Activated T-cell treated with anti-CD3 and anti-CD28 coated beads, Interleukin-2, amount 50 U/mL, for 1 hour (primary cell): ENCODE data around the gene KCTD12.

Experiments
- DNase-seq: peaks from one replicate; pipeline ENCODE4 v3.0.0-alpha.2; 2020

KCTD12 gene

DNA sequence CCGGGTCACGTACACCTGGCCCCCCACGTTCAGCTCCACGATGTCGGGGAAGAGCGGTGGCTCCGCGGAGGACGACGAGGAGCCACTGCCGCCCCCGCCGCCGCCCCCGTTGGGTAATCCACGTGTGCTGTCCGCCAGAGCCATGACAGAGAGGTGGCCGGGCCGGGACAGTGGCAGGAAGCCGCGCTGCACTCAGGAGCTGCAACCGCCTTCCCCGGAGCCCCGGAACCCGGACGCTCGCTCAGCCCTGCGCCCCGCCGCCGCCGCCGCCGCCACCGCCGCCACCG lies 257 bp downstream of the KCTD12 start:
- no peak for DNase-seq

DNA sequence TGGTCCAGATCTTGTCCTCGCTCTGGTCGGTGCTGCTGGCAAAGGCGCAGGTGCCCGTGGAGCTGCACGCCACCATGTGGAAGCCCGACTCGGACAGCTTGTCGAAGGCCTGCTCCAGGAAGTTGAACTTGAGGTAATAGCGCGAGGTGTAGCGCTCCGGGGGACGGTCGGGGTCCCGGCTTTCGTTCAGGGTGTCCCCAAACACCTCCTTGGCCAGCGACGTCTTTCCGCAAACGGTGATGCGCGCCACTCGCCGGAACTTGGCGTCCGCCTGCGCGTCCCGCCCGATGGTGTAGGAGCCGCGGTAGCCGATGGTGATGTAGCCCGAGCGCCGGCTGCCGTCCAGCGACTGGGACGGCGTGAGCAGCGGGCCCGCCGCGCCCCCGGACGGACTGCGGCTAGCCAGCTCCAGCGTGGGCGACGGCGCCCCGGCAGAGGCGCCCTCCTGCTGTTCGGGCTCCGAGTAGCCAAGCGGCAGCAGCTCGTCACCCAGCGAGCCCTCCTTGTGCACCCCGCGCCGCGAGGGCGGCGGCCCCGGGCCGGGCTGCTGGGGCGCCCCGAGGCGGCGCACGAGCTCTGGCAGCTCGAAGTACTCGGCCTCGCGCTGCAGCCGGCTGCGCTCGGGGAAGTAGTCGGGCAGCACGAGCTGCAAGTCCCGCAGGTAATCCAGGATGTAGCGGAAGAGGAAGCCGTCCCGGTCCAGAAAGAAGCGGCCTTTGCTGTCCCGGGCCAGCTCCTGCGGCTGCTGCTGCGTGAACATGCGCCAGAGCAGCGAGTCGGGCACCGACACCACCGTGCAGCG lies 801 bp downstream of the KCTD12 start:
- DNase-seq = peak; percentile 72

DNA sequence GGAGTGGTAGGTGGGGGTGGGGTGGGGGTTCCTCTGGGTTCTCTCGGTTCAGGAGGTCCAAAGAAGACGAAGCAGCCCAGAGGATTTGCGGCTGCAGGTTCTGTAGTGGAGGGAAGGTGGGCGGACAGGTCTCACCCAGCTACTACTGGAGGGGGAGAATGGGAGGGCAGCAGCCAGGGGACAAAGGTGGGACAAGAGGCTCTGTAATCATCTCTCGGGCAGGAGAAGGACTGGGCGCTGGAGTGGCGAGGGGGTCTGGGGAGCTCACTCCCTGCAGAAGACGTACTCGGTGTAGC lies 1.4 kb downstream of the KCTD12 start:
- DNase-seq = no peak

- DNase-seq = no peak
Measured at GRCh38 chr13:76884186-76884906, 1.9 kb downstream of the KCTD12 start.

GRCh38 chr13:76883236-76883635 lies 3.0 kb downstream of the KCTD12 start:
- DNase-seq = no peak

GRCh38 chr13:76882431-76882830 lies 3.8 kb downstream of the KCTD12 start:
- DNase-seq = no peak

GRCh38 chr13:76879883-76880270 lies 6.3 kb downstream of the KCTD12 start:
- no peak for DNase-seq

DNA sequence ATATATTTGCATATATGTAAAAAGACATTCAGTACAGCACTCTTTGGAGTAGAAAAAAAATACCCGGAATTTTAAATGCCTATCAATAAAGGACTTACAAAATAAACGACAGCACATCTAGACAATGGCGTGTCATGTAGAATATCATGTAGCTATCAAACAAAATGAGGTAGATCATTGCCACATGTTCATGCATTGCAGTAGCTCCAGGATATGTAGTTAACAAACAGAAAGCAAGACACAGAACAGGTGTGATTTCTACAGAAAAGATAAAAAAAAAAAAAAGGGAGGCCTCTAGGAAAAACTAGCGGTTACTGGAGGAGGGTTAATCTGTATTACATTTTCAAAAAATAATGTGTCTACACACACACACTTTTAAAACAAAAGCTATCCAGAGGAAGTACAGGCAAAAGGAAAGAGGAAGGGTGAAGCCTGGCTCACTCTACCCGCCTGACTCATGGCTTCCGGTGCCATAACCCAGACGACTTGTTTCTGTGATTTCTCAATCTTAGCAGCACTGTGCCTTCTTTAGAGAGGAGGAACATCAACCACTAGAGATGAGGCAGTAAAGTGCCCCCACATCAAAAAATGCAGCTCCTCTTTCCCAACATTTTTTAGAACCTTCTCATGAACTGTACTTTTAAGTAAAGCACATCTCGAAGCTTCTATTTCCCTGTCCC lies 6.9 kb downstream of the KCTD12 start:
- DNase-seq = peak; percentile 66

DNA sequence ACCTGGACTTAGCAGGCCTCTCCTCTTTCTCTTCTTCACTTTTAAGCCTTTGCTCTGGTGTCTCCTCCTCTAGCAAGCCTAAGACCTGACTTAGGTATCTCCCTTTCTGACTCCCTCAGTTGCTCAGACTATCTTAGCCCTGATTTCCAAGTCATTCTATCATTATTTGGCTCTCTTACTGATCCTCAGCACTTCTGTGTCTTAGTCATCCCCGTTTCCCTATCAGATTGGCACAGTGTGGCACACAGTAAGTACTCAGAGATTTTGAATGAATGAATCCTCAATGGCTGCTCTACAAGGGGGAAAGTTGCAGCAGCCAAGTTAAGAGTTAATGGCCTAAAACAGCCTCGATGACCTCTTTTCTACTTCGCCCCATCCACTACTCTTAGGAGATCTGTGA lies 8.2 kb downstream of the KCTD12 start:
- no peak for DNase-seq

DNA sequence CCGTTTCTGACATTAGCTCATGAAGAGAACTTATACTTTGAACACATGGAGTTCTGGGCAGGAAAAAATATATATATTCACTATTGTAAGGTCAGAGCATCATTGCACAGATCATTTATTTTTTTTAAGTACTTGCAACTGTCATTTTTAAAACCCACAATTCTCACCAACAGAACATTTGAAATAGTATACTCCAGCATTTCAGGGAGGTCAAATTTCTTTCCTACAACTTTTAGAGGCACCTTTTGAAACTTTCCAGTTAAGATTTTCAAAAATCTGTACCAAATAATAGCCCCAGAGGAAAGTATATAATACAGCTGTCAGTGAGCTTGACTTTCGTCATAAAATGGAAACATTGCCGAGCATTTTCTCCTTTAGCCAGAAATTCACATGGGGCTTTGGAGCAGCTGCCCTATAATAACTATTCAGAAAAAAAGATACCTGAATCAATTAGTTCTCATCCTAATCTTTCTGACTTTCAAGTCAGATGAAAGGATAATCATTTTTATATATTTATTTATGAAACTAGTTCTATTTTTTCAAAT lies 10.9 kb downstream of the KCTD12 start:
- DNase-seq = no peak

DNA sequence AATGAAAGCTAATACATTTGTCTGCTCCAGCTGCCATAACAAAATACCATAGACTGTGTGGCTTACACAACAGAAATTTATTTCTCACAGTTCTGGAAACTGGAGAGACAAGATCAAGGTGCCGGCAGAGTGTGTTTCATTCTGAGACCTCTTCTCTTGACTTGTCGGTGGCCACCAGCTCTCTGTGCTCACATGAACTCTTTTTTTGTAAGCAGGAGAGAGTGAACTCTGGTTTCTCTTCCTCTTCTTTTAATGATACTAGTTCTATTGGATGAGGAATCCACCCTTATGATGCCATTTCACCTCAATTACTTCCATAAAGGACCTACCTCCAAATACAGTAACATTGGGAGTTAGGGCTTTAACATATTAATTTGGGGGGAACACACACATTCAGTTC lies 11.7 kb downstream of the KCTD12 start:
- no peak for DNase-seq

DNA sequence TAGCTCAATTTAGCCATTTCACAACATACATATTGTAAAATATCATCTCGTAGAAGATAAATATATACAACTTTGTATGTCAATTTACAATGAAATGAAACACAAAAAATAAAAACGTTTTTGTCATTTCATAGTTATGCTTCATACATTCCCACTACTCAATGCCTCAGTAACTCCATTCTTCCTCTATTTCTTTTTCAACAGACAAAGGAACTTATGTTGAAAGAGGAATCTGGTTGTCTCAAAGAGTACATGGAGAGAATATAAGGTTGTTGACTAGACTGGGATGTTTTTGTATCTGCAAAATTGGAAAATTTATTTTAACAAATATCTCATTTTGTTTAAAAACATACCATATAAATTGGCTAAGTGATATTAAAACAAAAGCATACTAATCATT lies 12.8 kb downstream of the KCTD12 start:
- DNase-seq = no peak

GRCh38 chr13:76872675-76873074 lies 13.5 kb downstream of the KCTD12 start:
- no peak for DNase-seq

GRCh38 chr13:76871432-76871831 lies 14.8 kb downstream of the KCTD12 start:
- DNase-seq = no peak

GRCh38 chr13:76868371-76868770 lies 17.8 kb downstream of the KCTD12 start:
- DNase-seq = no peak

GRCh38 chr13:76865996-76866503 lies 20.2 kb downstream of the KCTD12 start:
- no peak for DNase-seq

DNA sequence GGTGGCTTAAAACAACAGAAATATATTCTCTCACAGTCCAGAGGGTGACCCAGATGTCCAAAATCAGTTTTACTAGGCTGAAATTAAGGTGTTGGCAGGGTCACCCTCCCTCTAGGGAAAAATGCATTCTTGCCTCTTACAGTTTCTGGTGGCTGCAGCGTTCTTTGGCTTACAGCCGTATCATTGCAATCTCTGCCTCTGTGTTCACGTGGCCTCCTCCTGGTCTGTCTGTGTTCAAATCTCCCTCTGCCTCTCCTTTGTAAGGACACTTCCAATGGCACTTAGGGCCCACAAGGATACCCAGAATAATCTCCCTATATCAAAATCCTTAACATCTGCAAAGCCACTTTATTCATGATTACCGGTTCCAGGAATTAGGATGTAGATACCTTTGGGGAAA lies 21.1 kb downstream of the KCTD12 start:
- no peak for DNase-seq

DNA sequence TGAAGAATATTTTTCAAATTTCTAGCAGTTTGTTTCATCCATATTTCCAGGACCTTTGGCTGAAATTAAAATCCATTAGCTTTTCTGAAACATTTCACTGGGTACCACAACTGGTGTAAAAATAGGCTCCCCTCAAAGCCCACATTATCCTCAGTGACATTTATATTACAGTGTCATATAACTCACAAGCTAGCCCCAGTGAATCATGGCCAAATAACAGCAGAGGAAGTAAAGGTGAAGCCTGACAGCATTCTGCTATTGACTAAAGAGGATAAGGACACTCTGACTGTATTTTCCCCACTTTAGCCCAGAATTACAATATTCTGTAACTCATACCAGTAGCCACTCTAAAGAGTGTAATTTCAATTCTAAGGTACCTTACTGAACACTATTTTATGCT lies 21.9 kb downstream of the KCTD12 start:
- DNase-seq = no peak

DNA sequence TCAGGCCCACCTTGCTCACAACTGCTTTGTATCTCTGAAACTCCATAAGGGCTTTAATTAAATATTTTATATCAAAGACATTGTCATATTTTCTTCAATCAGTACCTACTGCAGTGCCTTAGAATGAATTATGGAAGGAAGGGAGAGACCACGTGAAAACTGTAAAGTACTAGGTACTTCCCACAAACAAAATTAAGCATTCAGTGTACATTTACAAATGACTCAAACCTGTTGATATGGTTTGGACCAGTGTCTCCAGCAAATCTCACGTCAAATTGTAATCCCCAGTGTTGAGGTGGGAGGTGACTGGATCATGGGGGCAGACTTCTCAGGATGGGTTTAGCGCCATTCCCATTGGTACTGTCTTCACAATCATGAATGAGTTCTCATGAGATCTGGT lies 23.2 kb downstream of the KCTD12 start:
- no peak for DNase-seq

DNA sequence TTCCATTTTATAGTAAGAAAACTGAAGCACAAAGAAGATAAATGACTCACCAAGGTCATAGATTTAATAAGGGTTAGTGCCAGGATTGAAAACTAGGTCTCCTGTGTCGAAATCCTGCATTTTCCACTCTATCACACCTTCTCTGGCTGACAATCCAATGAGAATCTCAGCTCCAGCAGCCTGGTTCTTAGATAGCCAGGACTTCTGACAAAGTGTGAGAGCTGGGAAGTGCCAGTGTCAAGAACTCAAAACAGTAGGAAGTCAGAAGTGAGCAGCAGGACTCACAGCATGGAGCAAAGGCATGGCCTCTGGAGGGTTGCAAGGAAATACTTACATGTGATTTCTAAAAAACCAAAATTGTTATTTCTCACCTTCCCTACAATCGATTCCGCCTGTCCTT lies 24.3 kb downstream of the KCTD12 start:
- no peak for DNase-seq

- no peak for DNase-seq
Measured at GRCh38 chr13:76860706-76861105, 25.5 kb downstream of the KCTD12 start.

DNA sequence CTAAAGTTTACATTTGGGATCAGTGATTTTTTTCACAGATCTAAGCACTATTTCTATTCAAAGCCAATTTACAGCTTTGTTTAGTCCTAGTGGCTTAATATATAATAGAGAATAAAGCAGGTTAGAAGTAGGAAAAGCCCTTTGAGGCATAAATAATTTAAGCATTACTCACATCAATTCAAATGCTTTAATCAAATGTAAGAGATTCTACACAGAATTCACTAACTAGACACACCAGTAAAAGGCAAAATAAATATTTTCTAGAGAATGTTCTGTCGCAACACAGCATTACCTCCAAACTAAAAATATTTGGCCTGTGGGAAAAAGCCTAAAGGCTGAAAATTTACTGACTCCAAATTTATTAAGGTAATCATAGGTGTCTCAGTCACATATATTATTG lies 31.3 kb downstream of the KCTD12 start:
- DNase-seq = no peak

GRCh38 chr13:76853921-76854608 lies 32.1 kb downstream of the KCTD12 start:
- DNase-seq = no peak
